G401.6 (cell line): ENCODE measurements around the gene CYTL1.
"Not testable (repeated sequence)": the region's sequence is repeated elsewhere in the genome, so short reads cannot be mapped to it uniquely, and the experiment has no call there.

Experiments
- FAIRE-seq: peaks from 2 replicates; lab custom pipeline; 2012; peaks lifted over from hg19 to GRCh38; lab: Jason Lieb, UNC

Gene CYTL1, protein sequence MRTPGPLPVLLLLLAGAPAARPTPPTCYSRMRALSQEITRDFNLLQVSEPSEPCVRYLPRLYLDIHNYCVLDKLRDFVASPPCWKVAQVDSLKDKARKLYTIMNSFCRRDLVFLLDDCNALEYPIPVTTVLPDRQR

DNA sequence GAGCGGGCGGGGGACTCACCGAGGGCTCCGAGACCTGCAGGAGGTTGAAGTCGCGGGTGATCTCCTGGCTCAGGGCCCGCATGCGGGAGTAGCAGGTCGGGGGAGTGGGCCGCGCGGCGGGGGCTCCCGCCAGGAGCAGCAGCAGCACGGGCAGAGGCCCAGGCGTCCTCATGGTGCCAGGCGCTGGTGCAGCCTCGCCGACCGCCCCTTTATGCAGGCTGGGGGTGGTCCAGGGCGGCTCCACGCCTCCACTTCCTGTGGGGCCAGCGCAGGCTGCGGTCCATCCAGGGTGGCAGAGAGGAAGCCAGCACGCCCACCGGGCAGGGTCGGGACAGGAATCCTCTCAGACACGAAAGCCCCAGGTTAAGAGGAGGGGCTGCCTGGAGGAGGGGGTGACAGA lies at the start of gene CYTL1:
Gene CYTL1 (minus strand): TSS at position 185 of the 400 bp plus-strand sequence. CDS start 13 bp downstream, at position 172.
- no peak for FAIRE-seq

GRCh38 chr4:5067908-5068307 lies 48.6 kb upstream of the CYTL1 start:
- FAIRE-seq: no peak

- not testable (repeated sequence) for FAIRE-seq
These were observed 47.7 kb upstream of the CYTL1 start for GRCh38 chr4:5066968-5067367.

DNA sequence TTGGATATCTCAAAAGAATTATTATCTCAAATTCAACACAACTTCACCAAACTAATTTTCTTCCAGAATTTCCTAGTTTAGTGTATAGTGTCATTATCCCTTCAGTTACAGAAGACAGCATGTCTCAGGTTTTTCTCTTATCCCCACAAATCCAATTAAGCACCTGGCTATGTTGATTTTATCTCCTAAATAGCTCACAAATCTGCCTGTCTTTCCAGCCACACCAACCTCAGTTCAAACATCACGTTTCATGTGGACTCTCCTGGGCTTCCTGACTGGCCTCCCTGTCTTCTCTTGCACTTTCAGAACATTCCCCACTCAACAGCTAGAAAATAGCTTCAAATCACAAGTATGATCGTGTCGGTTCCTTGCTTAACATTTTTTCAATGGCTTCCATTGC lies 46.8 kb upstream of the CYTL1 start:
- no peak for FAIRE-seq

DNA sequence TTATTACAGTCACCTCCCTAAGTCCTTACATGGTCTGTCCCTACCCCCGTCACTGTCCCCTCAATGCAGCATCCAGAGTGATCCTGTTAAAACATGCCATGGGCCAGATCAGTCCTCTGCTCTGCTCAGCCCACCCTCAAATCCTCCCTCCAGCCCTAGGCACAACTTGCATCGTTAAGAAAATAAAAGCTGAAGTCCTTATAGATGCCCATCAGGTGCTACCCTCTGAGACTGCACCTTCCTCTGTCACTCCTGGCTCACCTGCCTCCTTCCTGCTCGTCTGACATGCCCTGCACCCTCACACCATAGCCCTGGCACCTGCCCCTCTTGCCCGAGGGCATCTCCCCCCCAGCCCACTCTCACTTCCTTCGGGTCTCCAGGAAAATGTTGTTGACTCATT lies 36.2 kb upstream of the CYTL1 start:
- FAIRE-seq: no peak

DNA sequence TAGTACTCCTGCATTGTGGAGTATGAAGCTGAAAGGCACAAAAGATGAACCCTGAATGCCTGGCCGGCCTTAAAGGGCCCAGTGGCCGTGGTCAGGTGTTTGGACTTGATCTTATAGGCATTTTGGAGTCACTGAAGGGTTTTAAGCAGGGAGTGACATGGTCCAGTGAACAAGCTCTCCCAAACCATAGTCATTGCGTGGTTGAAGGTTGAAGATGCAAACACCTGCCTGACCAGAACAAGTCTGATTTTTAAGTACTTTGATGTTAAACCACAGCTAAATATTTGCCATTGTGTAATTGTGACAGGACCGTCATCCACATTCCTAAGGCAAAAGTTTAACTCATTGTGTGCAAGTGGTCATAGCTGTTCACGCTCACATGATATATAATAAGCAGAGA lies 35.3 kb upstream of the CYTL1 start:
- FAIRE-seq: no peak

- FAIRE-seq: no peak
These were observed 33.6 kb upstream of the CYTL1 start for GRCh38 chr4:5052726-5053425.

GRCh38 chr4:5052204-5052702 lies 33.0 kb upstream of the CYTL1 start:
- FAIRE-seq: no peak

DNA sequence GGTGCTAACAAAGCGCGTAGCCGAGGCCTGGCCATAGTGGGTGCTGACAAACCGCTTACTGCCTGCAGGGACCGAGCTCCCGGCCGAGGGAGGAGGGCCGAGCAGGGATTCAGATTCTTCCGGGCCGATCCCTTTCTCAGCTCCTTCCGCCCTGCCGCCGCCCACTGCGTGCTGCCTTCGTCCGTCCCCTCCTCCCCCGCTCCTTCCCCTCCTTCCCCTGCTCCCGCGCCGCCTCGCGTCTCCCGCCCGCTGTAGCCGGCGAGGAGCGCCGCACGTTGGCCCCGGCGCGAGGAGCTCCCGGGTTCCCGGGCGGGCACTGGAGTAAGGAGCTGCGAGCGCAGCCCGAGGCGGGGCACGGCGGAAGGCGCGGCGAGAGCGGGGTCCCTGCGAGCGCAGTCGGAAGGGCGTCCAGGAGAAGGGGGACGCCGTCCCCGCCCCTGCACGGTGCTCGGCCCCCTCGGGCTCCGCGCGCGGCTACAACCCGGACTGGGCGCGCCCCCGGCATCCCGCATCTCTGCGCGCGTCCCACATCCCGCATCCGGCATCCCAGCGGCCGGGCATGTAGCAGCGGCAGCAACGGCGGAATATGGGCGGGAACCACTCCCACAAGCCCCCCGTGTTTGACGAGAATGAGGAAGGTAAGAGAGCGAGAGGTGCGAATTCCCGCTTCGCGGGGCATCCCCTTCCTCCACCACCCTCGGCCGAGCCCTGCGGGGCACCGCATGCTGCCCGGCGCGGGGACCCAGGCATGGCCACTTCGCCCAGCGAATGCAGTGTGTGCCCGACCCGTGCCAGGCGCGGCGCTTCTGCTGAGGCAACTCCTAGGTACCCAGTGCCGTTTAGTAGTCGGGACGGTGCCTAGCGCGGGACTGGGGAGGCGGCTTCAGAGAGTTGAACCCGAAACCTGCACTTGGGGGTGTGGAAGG lies 32.3 kb upstream of the CYTL1 start, which contains the start of gene STK32B:
Gene STK32B (plus strand): TSS at position 203 of the 926 bp plus-strand sequence.
- FAIRE-seq: no peak

DNA sequence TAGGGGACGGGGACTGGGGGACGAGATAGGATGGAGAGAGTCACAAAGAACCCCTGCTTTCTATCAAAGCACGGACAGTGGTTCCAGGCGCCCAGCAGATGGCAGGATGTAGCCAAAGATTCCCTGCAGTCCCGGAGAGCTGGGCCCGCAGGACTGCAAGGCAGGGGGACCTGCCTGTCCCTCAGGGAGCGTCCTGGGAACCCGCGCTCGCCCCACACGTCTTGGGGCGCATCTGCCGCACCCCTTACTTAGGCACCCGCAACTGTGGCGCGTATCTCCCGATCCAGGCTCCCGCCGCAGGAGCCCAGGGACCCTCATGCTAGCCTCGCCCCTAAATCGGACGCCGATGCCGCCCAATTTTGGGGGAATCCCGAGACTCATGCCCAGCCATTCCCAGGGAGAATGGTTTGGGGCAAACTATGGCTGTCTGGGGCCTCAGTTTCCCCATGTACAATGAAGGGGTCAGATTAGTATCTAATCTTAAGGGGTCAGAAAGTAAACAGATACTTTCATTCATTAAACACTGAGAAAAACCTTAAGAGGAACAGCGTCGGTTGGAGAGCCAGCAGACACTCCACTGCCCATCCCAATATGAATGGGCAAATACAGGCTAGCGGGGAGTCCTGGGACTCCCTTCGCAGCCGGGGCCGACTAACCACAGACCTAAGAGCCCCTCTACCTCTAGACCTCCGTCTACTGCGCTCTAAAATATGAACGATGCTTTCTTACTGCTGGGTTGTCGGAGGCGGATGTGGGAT lies 31.4 kb upstream of the CYTL1 start:
- no peak for FAIRE-seq

DNA sequence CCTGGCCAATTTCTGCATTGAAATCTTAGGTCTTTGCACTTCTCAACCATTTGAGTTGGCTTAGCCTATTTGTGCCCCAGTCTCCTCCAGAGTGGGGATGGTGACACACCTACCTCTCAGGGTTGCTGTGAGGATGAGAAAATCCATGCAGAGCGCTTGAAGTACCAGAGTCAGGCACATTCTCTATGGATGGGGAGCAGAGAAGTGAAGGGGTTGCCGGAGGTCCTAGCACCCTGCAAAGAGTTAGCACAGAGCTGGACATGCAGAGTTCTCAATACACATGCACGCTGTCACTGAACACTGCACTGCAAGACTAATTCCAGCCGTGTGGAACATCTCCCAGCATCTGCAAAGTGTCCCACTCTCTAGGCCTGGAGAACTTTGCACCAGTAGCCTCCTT lies 29.5 kb upstream of the CYTL1 start:
- no peak for FAIRE-seq

DNA sequence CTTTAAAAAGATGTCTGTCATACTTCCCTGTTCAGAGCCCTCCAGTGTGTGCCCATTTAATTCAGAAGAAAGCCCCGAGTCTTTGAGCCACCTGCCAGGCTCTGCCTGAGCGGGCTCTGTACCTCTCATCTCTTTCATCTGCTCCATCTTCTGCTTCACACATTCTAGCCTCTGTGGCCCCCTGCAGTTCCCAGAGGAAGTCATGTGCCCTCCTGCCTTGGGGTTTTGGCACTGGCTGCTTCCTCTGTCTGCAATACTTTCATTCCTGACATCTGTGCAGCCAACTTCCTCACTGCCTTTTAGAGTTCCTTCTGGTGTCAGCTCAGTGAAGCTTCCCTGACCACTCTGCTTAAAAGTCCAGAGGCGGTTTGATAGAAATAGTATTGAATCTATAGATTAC lies 25.8 kb upstream of the CYTL1 start:
- FAIRE-seq: no peak

GRCh38 chr4:5044341-5044740 lies 25.1 kb upstream of the CYTL1 start:
- FAIRE-seq: no peak

DNA sequence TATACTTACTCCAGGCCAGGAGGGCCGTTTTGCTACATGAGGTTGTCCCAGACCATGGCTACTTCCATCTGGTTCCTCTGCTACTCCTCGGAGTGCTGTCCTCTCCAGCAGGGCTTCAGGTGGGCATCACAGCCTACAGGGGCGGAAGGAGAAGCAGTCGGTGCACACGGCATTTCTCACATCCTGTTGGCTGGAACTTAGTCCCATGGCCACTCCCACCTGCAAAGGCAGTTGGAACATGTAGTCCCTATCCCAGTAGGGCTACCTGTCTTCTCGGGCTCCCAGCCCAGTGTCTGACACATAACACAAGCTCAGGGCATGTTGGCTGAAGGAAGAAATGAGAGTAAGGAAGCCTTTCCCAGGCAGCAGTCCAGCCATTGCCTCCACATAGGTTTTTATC lies 24.3 kb upstream of the CYTL1 start:
- no peak for FAIRE-seq

DNA sequence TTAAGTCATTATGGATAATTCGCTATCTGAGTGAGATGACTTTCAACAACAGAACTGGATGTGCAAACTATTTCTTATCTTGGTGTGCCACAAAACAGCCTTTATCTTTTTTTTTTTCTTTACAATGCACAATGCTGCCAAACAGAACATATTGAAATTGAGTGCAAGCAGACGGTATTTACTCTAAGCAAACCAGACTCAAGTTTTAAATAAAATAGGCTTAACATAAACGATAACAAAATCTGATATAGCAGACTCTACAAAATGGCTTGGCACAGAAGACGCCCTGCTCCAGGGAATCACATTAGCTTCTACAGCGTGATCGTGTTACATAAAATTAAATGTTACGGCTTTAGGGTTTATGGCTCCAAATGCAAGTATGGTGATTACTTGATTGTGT lies 22.4 kb upstream of the CYTL1 start:
- no peak for FAIRE-seq

GRCh38 chr4:5040856-5041620 lies 21.8 kb upstream of the CYTL1 start:
- no peak for FAIRE-seq

GRCh38 chr4:5039800-5040199 lies 20.5 kb upstream of the CYTL1 start:
- FAIRE-seq: no peak

DNA sequence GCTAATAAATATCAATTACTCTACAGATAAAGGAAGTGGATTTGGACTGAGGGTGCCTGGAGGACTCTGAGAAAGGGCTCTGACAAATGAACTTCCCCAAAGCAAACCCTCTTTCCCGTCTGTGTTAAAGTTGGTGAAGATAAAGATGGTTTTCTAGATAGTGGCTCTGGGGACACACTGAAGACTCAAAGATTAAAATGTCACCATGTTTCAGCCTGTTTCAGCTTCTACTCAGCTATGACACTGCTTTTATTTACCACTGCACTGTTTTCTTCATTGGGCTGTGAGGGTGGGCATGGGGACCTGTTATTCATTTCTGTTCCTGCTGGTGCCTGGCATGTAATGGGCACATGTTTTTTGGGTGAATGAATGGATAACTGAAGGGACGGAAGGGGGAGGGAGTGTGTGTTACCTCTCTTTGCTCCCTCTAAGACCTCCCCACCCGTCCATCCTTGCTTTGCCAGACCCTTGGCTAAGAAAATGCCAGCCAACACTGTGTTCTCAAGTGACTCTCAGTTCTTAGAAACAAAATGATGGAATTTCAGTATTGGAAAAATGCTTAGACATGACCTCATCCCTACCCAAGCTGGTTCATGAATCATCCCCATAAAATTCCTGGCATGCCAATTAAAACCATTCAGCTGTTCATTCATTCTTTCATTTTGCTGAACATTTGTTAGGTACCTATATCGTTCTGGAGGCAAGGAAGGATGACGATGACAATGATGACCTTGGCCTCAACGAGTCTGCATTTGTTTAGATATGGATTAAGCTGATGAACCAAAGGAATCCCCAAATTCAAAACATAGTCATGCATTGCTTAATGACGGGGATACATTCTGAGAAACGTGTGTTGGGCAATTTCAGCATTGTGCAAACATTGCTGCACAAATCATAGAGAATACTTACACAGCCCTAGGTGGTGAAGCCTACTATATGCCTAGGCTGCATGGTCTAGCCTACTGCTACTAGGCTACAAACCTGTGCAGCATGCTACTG lies 18.6 kb upstream of the CYTL1 start:
- no peak for FAIRE-seq

DNA sequence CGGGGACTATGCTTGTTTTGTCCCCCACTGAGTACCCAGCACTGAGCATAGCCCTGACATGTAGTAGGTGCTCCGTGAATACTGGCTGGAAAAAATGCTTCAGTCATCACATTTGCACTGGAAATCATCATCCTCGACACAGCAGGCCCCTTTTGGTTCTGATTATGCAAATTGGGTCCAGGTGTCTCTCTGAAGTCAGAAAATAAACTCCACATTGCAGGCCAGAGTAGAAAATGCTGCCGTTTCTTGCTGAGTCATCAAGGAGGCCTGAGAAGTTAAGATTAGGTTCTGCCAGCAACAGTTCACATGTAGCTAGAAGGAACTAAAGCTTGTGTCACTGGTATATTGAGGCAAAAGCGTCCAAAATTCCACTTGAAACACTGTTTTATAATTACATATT lies 17.0 kb upstream of the CYTL1 start:
- no peak for FAIRE-seq

GRCh38 chr4:5034206-5034605 lies 14.9 kb upstream of the CYTL1 start:
- FAIRE-seq: no peak
